Esophagus squamous epithelium (tissue), 5 donors: Measurements from ENCODE around the gene OPN1MW3. TPM values are rescaled to one million over a fixed set of nuclear protein-coding genes. Genes with fewer than 3 reads are reported as not detected.

Experiments
- DNase-seq: peaks from one replicate; lab custom pipeline; 2025; lab: John Stamatoyannopoulos, UW
- H3K27ac ChIP-seq, 4 donors: fragments of 200-600 bp; sonication (generic); one replicate each; pipeline ENCODE4 v1.5.1; 2016 to 2019; ENCODE audit warnings: mild to moderate bottlenecking in 1 of 4
- H3K27me3 ChIP-seq, 4 donors: fragments of 200-600 bp; sonication (generic); 1 replicate in 3 of 4; 2 replicates in 1 of 4; pipeline versions ENCODE4 v1.5.1 to v1.6.0; 2017 to 2021; ENCODE audit warnings: antibody characterized with exemption in 1 of 4
- H3K36me3 ChIP-seq, 3 donors: fragments of 200-600 bp; sonication (generic); one replicate each; pipeline ENCODE4 v1.5.1; 2016 to 2019
- H3K4me1 ChIP-seq, 3 donors: fragments of 200-600 bp; sonication (generic); one replicate each; pipeline ENCODE4 v1.5.1; 2017 to 2019
- H3K4me3 ChIP-seq, 4 donors: fragments of 200-600 bp; sonication (generic); 1 replicate in 3 of 4; 2 replicates in 1 of 4; pipeline ENCODE4 v1.5.1; 2016 to 2019; ENCODE audit warnings: mild to moderate bottlenecking in 2 of 4, moderate library complexity in 1 of 4
- H3K9me3 ChIP-seq, 3 donors: fragments of 200-600 bp; sonication (generic); one replicate each; pipeline ENCODE4 v1.5.1; 2016 to 2019
- POLR2A ChIP-seq, 4 donors: fragments of 450-650 bp; IDR thresholded peaks; one replicate each; pipeline ENCODE4 v1.6.1; 2017; ENCODE audit warnings: antibody characterized with exemption in 4 of 4, mild to moderate bottlenecking in 4 of 4, moderate library complexity in 3 of 4
- WGBS, 2 donors: methylation state at CpG; one replicate each; pipeline ENCODE4 v1.1.5; 2018; 5-methylcytosine and 5-hydroxymethylcytosine counted together
- intact Hi-C: fragments of 100-400 bp; cut with DNase I; formaldehyde crosslinking; loops from one replicate; pipeline ENCODE4 v1.15.0; 2022
- total RNA-seq, 4 donors: library from RNA; depleted of rRNA; stranded (reverse); fragments of >200 nt; gene quantifications; one replicate each; pipeline ENCODE4 v1.1.0, GENCODE V29; 2016
- TF ChIP-seq, protein P1 (sequence below), 6 experiments: fragments of 450-650 bp in 4 of 6; fragments of 200-600 bp in 2 of 6; sonication (generic) in 2 of 6; IDR thresholded peaks; one replicate each; pipeline ENCODE4 v1.5.1; 2016 to 2019; ENCODE audit warnings: antibody characterized with exemption in 6 of 6, mild to moderate bottlenecking in 4 of 6, moderate library complexity in 4 of 6
- donor health status: DM: yes; HTN: yes; CAD: no.

The OPN1MW3 gene
- total RNA-seq, 4 donors from 2014 or later, result not detected

DNA sequence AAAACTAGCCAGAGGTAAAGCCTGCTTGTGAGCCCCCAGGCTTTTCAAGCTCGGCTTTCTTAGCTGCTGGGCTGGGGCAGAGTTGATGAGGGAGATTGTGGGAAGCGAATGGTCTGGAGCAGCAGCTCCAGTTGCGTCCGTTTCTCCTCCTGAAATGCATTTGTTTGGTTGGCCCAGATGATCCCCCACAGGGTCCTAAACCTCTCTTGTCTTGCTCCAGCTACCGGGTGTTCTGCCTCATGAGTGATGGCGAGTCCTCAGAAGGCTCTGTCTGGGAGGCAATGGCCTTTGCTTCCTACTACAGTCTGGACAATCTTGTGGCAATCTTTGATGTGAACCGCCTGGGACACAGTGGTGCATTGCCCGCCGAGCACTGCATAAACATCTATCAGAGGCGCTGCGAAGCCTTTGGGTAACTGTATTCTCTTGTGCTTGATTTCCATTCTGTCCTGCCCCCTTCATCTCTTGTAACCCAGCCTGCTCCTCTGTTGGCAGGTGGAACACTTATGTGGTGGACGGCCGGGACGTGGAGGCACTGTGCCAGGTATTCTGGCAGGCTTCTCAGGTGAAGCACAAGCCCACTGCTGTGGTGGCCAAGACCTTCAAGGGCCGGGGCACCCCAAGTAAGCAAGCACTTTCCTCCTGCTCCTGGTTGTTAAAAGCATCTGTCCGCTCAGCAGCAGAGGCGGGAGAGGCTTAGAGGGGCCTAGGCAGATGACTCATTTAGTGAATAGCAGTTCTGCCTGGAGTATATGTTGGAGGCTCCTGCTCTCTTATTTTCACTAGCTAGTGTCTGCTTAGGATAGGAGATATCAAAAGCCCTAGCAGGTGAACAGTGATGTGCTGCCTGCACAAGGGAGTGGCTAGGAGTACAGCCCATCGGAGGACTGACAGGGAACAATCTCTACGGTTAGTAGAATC, 53.5 kb downstream of the OPN1MW3 start:
- H3K4me3 ChIP-seq, result no peak overlapping the region
- WGBS, 2 donors, result 72 to 80% methylated on average over 1 to 10 of the region's 19 CpGs
- no peaks in the 10 kb centered on the region for H3K36me3 ChIP-seq
- DNase-seq, result no peak
- H3K27me3 ChIP-seq, result no peaks in the 10 kb centered on the region
- H3K4me1 ChIP-seq, result no peaks in the 10 kb centered on the region
- no peak for TF ChIP-seq POLR2A (IDR thresholded peaks at IDR 0.05)
- TF ChIP-seq, protein P1, sequence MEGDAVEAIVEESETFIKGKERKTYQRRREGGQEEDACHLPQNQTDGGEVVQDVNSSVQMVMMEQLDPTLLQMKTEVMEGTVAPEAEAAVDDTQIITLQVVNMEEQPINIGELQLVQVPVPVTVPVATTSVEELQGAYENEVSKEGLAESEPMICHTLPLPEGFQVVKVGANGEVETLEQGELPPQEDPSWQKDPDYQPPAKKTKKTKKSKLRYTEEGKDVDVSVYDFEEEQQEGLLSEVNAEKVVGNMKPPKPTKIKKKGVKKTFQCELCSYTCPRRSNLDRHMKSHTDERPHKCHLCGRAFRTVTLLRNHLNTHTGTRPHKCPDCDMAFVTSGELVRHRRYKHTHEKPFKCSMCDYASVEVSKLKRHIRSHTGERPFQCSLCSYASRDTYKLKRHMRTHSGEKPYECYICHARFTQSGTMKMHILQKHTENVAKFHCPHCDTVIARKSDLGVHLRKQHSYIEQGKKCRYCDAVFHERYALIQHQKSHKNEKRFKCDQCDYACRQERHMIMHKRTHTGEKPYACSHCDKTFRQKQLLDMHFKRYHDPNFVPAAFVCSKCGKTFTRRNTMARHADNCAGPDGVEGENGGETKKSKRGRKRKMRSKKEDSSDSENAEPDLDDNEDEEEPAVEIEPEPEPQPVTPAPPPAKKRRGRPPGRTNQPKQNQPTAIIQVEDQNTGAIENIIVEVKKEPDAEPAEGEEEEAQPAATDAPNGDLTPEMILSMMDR (IDR thresholded peaks at IDR 0.05), result no peak
- intact Hi-C loops, result no loop called here
- H3K27ac ChIP-seq, result no peak overlapping the region
- H3K9me3 ChIP-seq, result no peaks in the 10 kb centered on the region

DNA sequence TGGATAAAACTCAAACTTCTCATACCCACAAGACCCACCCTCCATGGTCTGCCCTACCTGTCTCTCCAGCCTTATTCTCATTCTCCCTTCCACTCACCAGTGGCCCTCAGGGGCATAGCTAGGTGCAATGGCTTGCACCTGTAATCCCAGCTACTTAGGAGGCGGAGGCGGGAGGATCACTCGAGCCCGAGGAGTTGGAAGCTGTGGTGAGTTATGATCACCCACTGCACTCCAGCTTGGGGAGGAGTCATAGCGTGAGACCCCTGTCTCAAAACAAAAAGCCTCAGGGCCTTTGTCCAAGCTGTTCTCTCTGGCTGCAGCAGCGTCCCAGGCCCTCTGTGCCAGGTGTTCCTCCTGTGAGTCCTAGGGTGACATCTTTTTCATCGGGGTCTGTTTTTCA, 54.7 kb downstream of the OPN1MW3 start:
- Histone ChIP-seq H3K27me3 (no peaks in the 10 kb centered on the region), H3K4me3 (no peak overlapping the region), H3K9me3 (no peaks in the 10 kb centered on the region), H3K36me3 (no peaks in the 10 kb centered on the region), H3K27ac (no peak overlapping the region), H3K4me1 (no peaks in the 10 kb centered on the region)
- 73 to 76% methylated on average over 5 to 7 of the region's 7 CpGs for WGBS, 2 donors
- intact Hi-C loops, result no loop called here
- TF ChIP-seq, protein P1 (IDR thresholded peaks at IDR 0.05), result no peak
- TF ChIP-seq POLR2A (IDR thresholded peaks at IDR 0.05), result no peak
- no peak for DNase-seq

DNA sequence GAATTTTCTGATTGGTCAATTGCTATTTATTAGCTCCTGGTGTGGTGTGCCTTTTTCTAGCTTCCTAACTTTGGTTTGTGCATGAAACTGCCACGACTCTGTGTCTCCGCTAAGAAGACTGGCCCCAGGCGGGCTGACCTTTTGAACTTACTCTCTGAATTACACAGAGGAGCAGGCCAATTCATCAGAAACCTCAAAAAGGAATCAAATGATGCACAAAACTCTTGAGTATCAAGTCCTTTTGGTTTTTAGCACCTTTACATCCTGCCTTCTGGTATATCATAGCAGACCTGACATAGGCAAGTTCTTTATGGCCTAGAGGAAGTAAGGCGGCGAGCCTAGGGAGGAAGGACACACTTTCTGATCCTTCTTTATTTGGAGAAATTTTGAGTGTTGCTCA, 55.8 kb downstream of the OPN1MW3 start:
- no peak for DNase-seq
- H3K4me1 ChIP-seq, result no peaks in the 10 kb centered on the region
- no peak overlapping the region for H3K4me3 ChIP-seq
- H3K9me3 ChIP-seq, result no peaks in the 10 kb centered on the region
- TF ChIP-seq, protein P1 (IDR thresholded peaks at IDR 0.05), result no peak
- no peak for TF ChIP-seq POLR2A (IDR thresholded peaks at IDR 0.05)
- H3K36me3 ChIP-seq, result no peaks in the 10 kb centered on the region
- H3K27ac ChIP-seq, result no peak overlapping the region
- H3K27me3 ChIP-seq, result no peaks in the 10 kb centered on the region
- WGBS, 2 donors, result 54 to 100% methylated on average over 2 to 5 of the region's 5 CpGs
- intact Hi-C loops, result no loop called here

DNA sequence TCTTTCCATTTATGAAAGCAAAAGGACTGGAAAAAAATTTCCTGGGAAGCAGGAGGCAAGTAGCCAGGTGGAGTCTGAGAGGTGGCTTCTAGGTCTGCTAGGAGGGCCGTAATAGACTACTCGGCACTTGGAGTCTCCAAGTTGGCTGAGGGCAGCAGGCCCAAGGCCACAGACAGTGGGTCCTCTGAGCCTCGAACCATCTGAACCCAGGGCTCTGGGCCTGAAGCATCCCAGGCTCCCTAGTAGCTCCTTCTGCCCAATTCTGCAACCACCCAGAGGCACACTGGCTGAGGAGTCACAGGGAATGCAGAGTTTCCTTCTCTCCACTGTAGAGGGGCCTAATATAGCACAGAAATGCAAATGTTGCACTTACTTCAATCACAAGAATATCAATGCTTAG, 58.0 kb downstream of the OPN1MW3 start:
- Histone ChIP-seq H3K4me3 (no peak overlapping the region), H3K27me3 (no peaks in the 10 kb centered on the region), H3K9me3 (no peaks in the 10 kb centered on the region), H3K27ac (no peak overlapping the region), H3K36me3 (no peaks in the 10 kb centered on the region), H3K4me1 (no peaks in the 10 kb centered on the region)
- no peak for DNase-seq
- 87% methylated on average over 3 of the region's 3 CpGs; no CpG with 5 or more reads in 1 of the 2 donors for WGBS, 2 donors
- intact Hi-C loops, result no loop called here
- no peak for TF ChIP-seq POLR2A (IDR thresholded peaks at IDR 0.05)
- TF ChIP-seq, protein P1 (IDR thresholded peaks at IDR 0.05), result no peak

DNA sequence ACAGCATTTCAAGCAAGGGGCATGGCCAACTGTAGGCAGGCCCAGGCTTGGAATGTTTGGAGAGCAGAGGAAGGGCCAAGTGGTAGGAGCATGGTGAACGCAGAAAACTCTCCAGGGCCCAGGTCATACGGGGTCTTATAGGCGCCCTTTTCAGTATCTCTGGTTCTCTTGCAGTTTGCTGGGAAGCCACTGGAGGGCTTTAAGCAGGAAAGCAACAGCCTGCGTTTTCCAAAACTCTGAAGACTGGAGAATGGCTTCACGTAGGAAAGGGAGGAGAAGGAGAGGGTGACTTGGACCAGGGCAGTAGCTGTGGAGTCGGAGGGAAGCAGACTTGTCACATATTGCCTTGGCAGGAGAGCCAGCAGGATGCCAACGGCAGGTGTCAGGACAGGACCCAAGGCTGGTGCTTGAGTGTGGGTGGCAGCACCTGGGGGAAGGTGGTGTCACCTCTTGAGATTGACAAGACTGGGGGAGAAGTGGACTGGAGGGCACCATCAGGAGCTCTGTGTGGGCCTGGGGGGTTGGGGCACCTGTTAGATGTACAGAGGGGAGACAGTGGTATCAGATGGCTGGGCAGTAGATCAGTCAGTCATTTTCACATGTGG, 60.1 kb downstream of the OPN1MW3 start:
- Histone ChIP-seq H3K4me1 (no peaks in the 10 kb centered on the region), H3K9me3 (no peaks in the 10 kb centered on the region), H3K27me3 (no peaks in the 10 kb centered on the region), H3K4me3 (no peak overlapping the region), H3K27ac (no peak overlapping the region), H3K36me3 (no peaks in the 10 kb centered on the region)
- intact Hi-C loops, result no loop called here
- DNase-seq, result no peak
- 13 to 42% methylated on average over 6 to 7 of the region's 7 CpGs for WGBS, 2 donors
- no peak for TF ChIP-seq POLR2A (IDR thresholded peaks at IDR 0.05)
- TF ChIP-seq, protein P1 (IDR thresholded peaks at IDR 0.05), result peak in 4 of 6 experiments; percentile 30 to 43 (median 42)
